NOMO-1 treated with DMSO at 0.1 percent for 48 hours (cell line): ENCODE results near the gene SIPA1L3.
"Not testable (repeated sequence)": the region's sequence is repeated elsewhere in the genome, so short reads cannot be mapped to it uniquely, and the experiment has no call there.

Experiments used
- DNase-seq: peaks from one replicate; lab custom pipeline; 2025; ENCODE audit not compliant: unreplicated experiment; lab: John Stamatoyannopoulos, UW

Gene SIPA1L3

GRCh38 chr19:37914908-37915307 lies 7.9 kb downstream of the SIPA1L3 start:
- peak; percentile 81 for DNase-seq

- DNase-seq = no peak
Measured at GRCh38 chr19:37920591-37921450, 13.8 kb downstream of the SIPA1L3 start.

GRCh38 chr19:37924573-37924972 lies 17.6 kb downstream of the SIPA1L3 start:
- DNase-seq = not testable (repeated sequence)

GRCh38 chr19:37925212-37925611 lies 18.2 kb downstream of the SIPA1L3 start:
- no peak for DNase-seq

GRCh38 chr19:37926255-37926654 lies 19.2 kb downstream of the SIPA1L3 start:
- no peak for DNase-seq

- DNase-seq = no peak
Measured at GRCh38 chr19:37926711-37927110, 19.7 kb downstream of the SIPA1L3 start.

- DNase-seq = peak; percentile 92
Measured at GRCh38 chr19:37928527-37929286, 21.7 kb downstream of the SIPA1L3 start.

GRCh38 chr19:37929355-37929923 lies 22.4 kb downstream of the SIPA1L3 start:
- DNase-seq = no peak

GRCh38 chr19:37930416-37930815 lies 23.4 kb downstream of the SIPA1L3 start:
- DNase-seq = no peak

- peak; percentile 43 for DNase-seq
Measured at GRCh38 chr19:37931881-37932655, 25.1 kb downstream of the SIPA1L3 start.

GRCh38 chr19:37932985-37933936 lies 26.3 kb downstream of the SIPA1L3 start:
- no peak for DNase-seq

GRCh38 chr19:37933937-37934358 lies 26.9 kb downstream of the SIPA1L3 start:
- no peak for DNase-seq

- DNase-seq = no peak
Measured at GRCh38 chr19:37935341-37935740, 28.3 kb downstream of the SIPA1L3 start.

- DNase-seq = no peak
Measured at GRCh38 chr19:37936166-37936565, 29.2 kb downstream of the SIPA1L3 start.

- no peak for DNase-seq
Measured at GRCh38 chr19:37936886-37937285, 29.9 kb downstream of the SIPA1L3 start.

- DNase-seq = no peak
Measured at GRCh38 chr19:37938353-37938752, 31.3 kb downstream of the SIPA1L3 start.

GRCh38 chr19:37941782-37942515 lies 34.9 kb downstream of the SIPA1L3 start:
- DNase-seq = no peak

- DNase-seq = no peak
Measured at GRCh38 chr19:37942516-37942902, 35.5 kb downstream of the SIPA1L3 start.

GRCh38 chr19:37943480-37943879 lies 36.5 kb downstream of the SIPA1L3 start:
- DNase-seq = no peak
